Kidney epithelial cell (primary cell): Measurements from ENCODE around the gene ARHGEF12. TPM values are rescaled to one million over a fixed set of nuclear protein-coding genes. Genes with fewer than 3 reads are reported as not detected.

Experiments used
- DNase-seq: peaks from one replicate; pipeline ENCODE4 v3.0.0-alpha.2; 2010; ENCODE audit warnings: low read depth
- H3K27me3 ChIP-seq: 2 replicates; pipeline ENCODE4 v1.6.0; 2011; ENCODE audit warnings: low read length; ENCODE audit not compliant: control insufficient read depth, insufficient read depth
- H3K36me3 ChIP-seq: 2 replicates; pipeline ENCODE4 v1.5.1; 2011; ENCODE audit warnings: low read length; ENCODE audit not compliant: control insufficient read depth, insufficient read depth
- H3K4me3 ChIP-seq: 2 replicates; pipeline ENCODE4 v1.5.1; 2011; ENCODE audit warnings: low read depth, mild to moderate bottlenecking, control low read depth, low read length
- CTCF ChIP-seq: IDR thresholded peaks from 2 replicates; pipeline ENCODE4 v1.5.1; 2011; ENCODE audit warnings: mild to moderate bottlenecking, moderate library complexity, low read length, control low read depth, inconsistent platforms; ENCODE audit not compliant: insufficient read depth, poor library complexity, severe bottlenecking
- total RNA-seq: library from RNA; depleted of rRNA; stranded (reverse); fragments of >200 nt; gene quantifications from 2 replicates; pipeline ENCODE4 v1.2.3, GENCODE V29; 2015

Gene ARHGEF12
- total RNA-seq, 1 donor from 2014 or later = 54.7 TPM

- no peak for TF ChIP-seq CTCF
Observed at GRCh38 chr11:120409655-120410054, 73.4 kb downstream of the ARHGEF12 start.

GRCh38 chr11:120410622-120411380 lies 74.6 kb downstream of the ARHGEF12 start:
- TF ChIP-seq CTCF = no peak
- H3K36me3 ChIP-seq = no peaks in the 10 kb centered on the region
- no peak for DNase-seq
- no peaks in the 10 kb centered on the region for H3K27me3 ChIP-seq
- H3K4me3 ChIP-seq = no peak overlapping the region

More at GRCh38 chr11:120409655-120410054, 73.4 kb downstream of the ARHGEF12 start:
- H3K27me3 ChIP-seq = no peaks in the 10 kb centered on the region
- H3K36me3 ChIP-seq = no peaks in the 10 kb centered on the region
- DNase-seq = no peak
- no peak overlapping the region for H3K4me3 ChIP-seq

- Histone ChIP-seq H3K27me3 (no peaks in the 10 kb centered on the region), H3K36me3 (no peaks in the 10 kb centered on the region), H3K4me3 (no peak overlapping the region)
- no peak for DNase-seq
- no peak for TF ChIP-seq CTCF
Observed at GRCh38 chr11:120413480-120413879, 77.3 kb downstream of the ARHGEF12 start.

GRCh38 chr11:120420572-120420971 lies 84.4 kb downstream of the ARHGEF12 start:
- H3K4me3 ChIP-seq = no peak overlapping the region
- no peaks in the 10 kb centered on the region for H3K27me3 ChIP-seq
- no peak for TF ChIP-seq CTCF
- no peak for DNase-seq
- H3K36me3 ChIP-seq = peaks cover 1% of the 10 kb centered on the region

GRCh38 chr11:120424185-120424969 lies 88.2 kb downstream of the ARHGEF12 start:
- TF ChIP-seq CTCF = no peak
- Histone ChIP-seq H3K4me3 (no peak overlapping the region), H3K27me3 (no peaks in the 10 kb centered on the region), H3K36me3 (peaks cover 1% of the 10 kb centered on the region)
- no peak for DNase-seq
